GM08714 (cell line): ENCODE results near the gene NXPH4.

Experiments used
- H3K4me3 ChIP-seq: fragments of 200-500 bp; sonication (Bioruptor generic); 2 replicates; pipeline ENCODE4 v1.5.1; 2014; ENCODE audit warnings: mild to moderate bottlenecking, low read length, inconsistent platforms
- ZNF274 ChIP-seq: IDR thresholded peaks from 2 replicates; pipeline ENCODE4 v1.6.1; 2012; ENCODE audit warnings: mild to moderate bottlenecking, low read depth, low read length

The NXPH4 gene

GRCh38 chr12:57191410-57191809 lies 25.2 kb upstream of the NXPH4 start:
- no peak for TF ChIP-seq ZNF274
- H3K4me3 ChIP-seq, result no peak overlapping the region

GRCh38 chr12:57192920-57193319 lies 23.7 kb upstream of the NXPH4 start:
- no peak overlapping the region for H3K4me3 ChIP-seq
- TF ChIP-seq ZNF274, result no peak

GRCh38 chr12:57193706-57194245 lies 22.8 kb upstream of the NXPH4 start:
- no peak for TF ChIP-seq ZNF274
- no peak overlapping the region for H3K4me3 ChIP-seq

- no peak overlapping the region for H3K4me3 ChIP-seq
- no peak for TF ChIP-seq ZNF274
Measured at GRCh38 chr12:57194253-57194652, 22.3 kb upstream of the NXPH4 start.

GRCh38 chr12:57195186-57195585 lies 21.4 kb upstream of the NXPH4 start:
- no peak for TF ChIP-seq ZNF274
- no peak overlapping the region for H3K4me3 ChIP-seq

GRCh38 chr12:57195611-57196371 lies 20.8 kb upstream of the NXPH4 start:
- TF ChIP-seq ZNF274, result no peak
- no peak overlapping the region for H3K4me3 ChIP-seq

- H3K4me3 ChIP-seq, result no peak overlapping the region
- no peak for TF ChIP-seq ZNF274
Measured at GRCh38 chr12:57196439-57196838, 20.2 kb upstream of the NXPH4 start.

- TF ChIP-seq ZNF274, result no peak
- H3K4me3 ChIP-seq, result no peak overlapping the region
Measured at GRCh38 chr12:57196956-57197355, 19.6 kb upstream of the NXPH4 start.

- no peak overlapping the region for H3K4me3 ChIP-seq
- TF ChIP-seq ZNF274, result no peak
Measured at GRCh38 chr12:57198329-57198728, 18.3 kb upstream of the NXPH4 start.

- H3K4me3 ChIP-seq, result no peak overlapping the region
- TF ChIP-seq ZNF274, result no peak
Measured at GRCh38 chr12:57199191-57199590, 17.4 kb upstream of the NXPH4 start.

- H3K4me3 ChIP-seq, result no peak overlapping the region
- TF ChIP-seq ZNF274, result no peak
Measured at GRCh38 chr12:57200497-57200896, 16.1 kb upstream of the NXPH4 start.

GRCh38 chr12:57201219-57201618 lies 15.4 kb upstream of the NXPH4 start:
- H3K4me3 ChIP-seq, result no peak overlapping the region
- no peak for TF ChIP-seq ZNF274

GRCh38 chr12:57201631-57202030 lies 15.0 kb upstream of the NXPH4 start:
- no peak overlapping the region for H3K4me3 ChIP-seq
- no peak for TF ChIP-seq ZNF274

- H3K4me3 ChIP-seq, result no peak overlapping the region
- TF ChIP-seq ZNF274, result no peak
Measured at GRCh38 chr12:57202321-57202720, 14.3 kb upstream of the NXPH4 start.

GRCh38 chr12:57203201-57203600 lies 13.4 kb upstream of the NXPH4 start:
- no peak for TF ChIP-seq ZNF274
- H3K4me3 ChIP-seq, result no peak overlapping the region

- TF ChIP-seq ZNF274, result no peak
Measured at GRCh38 chr12:57203791-57204190, 12.8 kb upstream of the NXPH4 start.

More at GRCh38 chr12:57203791-57204190, 12.8 kb upstream of the NXPH4 start:
- no peak overlapping the region for H3K4me3 ChIP-seq
